Heart right ventricle (tissue), 16 donors: Measurements from ENCODE around the gene QSOX1. TPM values are rescaled to one million over a fixed set of nuclear protein-coding genes. Genes with fewer than 3 reads are reported as not detected.

Experiments
- ATAC-seq, 8 donors: fragments of 200-7000 bp; cut with Tn5 transposase; one replicate each; pipeline ENCODE4 v1.9.1; 2020; ENCODE audit warnings: mild to moderate bottlenecking in 8 of 8, moderate library complexity in 8 of 8, moderate number of reproducible peaks in 1 of 8
- DNase-seq, 2 donors: peaks; one replicate each; pipeline ENCODE4 v3.0.0-alpha.2; 2020
- H3K27ac ChIP-seq, 10 donors: fragments of 200-600 bp; sonication (generic) in 2 of 10; one replicate each; pipeline versions ENCODE4 v1.5.0 to v1.8.0; 2020 to 2022; ENCODE audit warnings: mild to moderate bottlenecking in 3 of 10
- H3K27me3 ChIP-seq, 7 donors: fragments of 200-600 bp; one replicate each; pipeline ENCODE4 v1.8.0; 2021 to 2022; ENCODE audit warnings: mild to moderate bottlenecking in 2 of 7
- H3K36me3 ChIP-seq, 9 donors: fragments of 200-600 bp; sonication (generic) in 1 of 9; one replicate each; pipeline versions ENCODE4 v1.5.0 to v1.8.0; 2020 to 2022; ENCODE audit warnings: mild to moderate bottlenecking in 2 of 9
- H3K4me1 ChIP-seq, 9 donors: fragments of 200-600 bp; sonication (generic) in 1 of 9; one replicate each; pipeline versions ENCODE4 v1.5.0 to v1.8.0; 2020 to 2022; ENCODE audit warnings: mild to moderate bottlenecking in 4 of 9
- H3K4me3 ChIP-seq, 10 donors: fragments of 200-600 bp; sonication (generic) in 2 of 10; one replicate each; pipeline versions ENCODE4 v1.5.0 to v1.8.0; 2020 to 2022; ENCODE audit warnings: mild to moderate bottlenecking in 7 of 10, moderate library complexity in 2 of 10
- H3K9me3 ChIP-seq, 11 donors: fragments of 200-600 bp in 10 of 11; sonication (generic) in 2 of 11; one replicate each; pipeline versions ENCODE4 v1.5.0 to v1.8.0; 2013 to 2022; ENCODE audit warnings: mild to moderate bottlenecking in 2 of 11, control low read depth in 1 of 11, moderate library complexity in 1 of 11
- CTCF ChIP-seq, 9 donors: fragments of 200-600 bp; sonication (generic) in 2 of 9; IDR thresholded peaks; one replicate each; pipeline versions ENCODE4 v1.5.0 to v1.8.0; 2021 to 2022; ENCODE audit warnings: antibody characterized with exemption in 9 of 9, mild to moderate bottlenecking in 5 of 9, moderate library complexity in 1 of 9
- WGBS, 2 donors: extraction: QIAGEN DNeasy Blood & Tissue Kit; methylation state at CpG; one replicate each; pipeline ENCODE4 v1.1.7; 2013; ENCODE audit warnings: inconsistent platforms in 1 of 2; 5-methylcytosine and 5-hydroxymethylcytosine counted together
- intact Hi-C, 10 donors: fragments of 100-400 bp; cut with DNase I; formaldehyde crosslinking; loops; one replicate each; pipeline versions ENCODE4 v1.11.1 to v1.14.2; 2022
- polyA plus RNA-seq, 2 donors: library from polyadenylated mRNA; stranded (reverse); fragments of 200-250 nt; gene quantifications; one replicate each; pipeline ENCODE4 v1.2.3, GENCODE V29; 2013
- total RNA-seq, 10 donors: library from RNA; stranded (reverse); fragmentation: NEBNext Ultra II Directional in 3 of 10; extraction: Animal tissue kit (Norgen Biotek cat#: 25700) in 3 of 10; gene quantifications; one replicate each; pipeline versions ENCODE4 v1.2.1 to v1.2.4, GENCODE V29; 2021 to 2023
- donor health status: Arrhythmogenic right ventricular cardiomyopathy.
- donor health status: ischemic (EF 13 %, LVEDD 7.1; RV severe dilation, severe dysfunction).
- donor health status: healthy with polysubstance abuse.
- donor health status: DM: no; HTN: yes; CAD: no.
- donor health status: DM: no; HTN: no; CAD: no.
- donor health status: ischemic (EF 25% LVEDD 6.9; RV normal size, moderate dysfunction).
- donor health status: ischemic (EF 25% LVEDD 5.7; RV mildly dilated, moderate dysfunction).
- donor health status: healthy.
- donor health status: DM: yes; HTN: yes; CAD: no.
- donor health status: Ischemic cardiomyopathy.
- donor health status: ischemic (EF 35%, LVEDD 5.7; RV mildly dilated, moderate dysfunction).
- donor health status: nonischemic (EF 11% LVEDD 7.7; RV severe dilation, severe dysfunction).
- donor health status: DM: yes; HTN: yes; CAD: no.
- donor health status: PGD.
- donor health status: ischemic (EF 29% LVEDD 5.4; RV normal size, mild dysfunction).
- donor health status: nonischemic (EF 23%, LVEDD 6.1; RV moderate dilation, normal function).

QSOX1 gene
- total and polyA plus RNA-seq, 12 donors: 43.5 to 198 (median 84.6) TPM

- Histone ChIP-seq H3K9me3 (no peaks in the 10 kb centered on the region), H3K27ac (peak overlapping the region in 2 of 10 donors; percentile 4 to 98), H3K4me3 (no peak overlapping the region), H3K4me1 (peaks cover 0 to 54% (median 32%) of the 10 kb centered on the region in 9 donors), H3K27me3 (no peaks in the 10 kb centered on the region), H3K36me3 (no peaks in the 10 kb centered on the region)
- TF ChIP-seq CTCF (IDR thresholded peaks at IDR 0.05): no peak
- intact Hi-C loops: loop anchor here in 2 of 10 donors (5.0 to 10.0 kb wide), 2 partner anchors 45 to 202 kb away; partner anchors contain the start of gene CEP350 (in 1 of the 2)
- WGBS, 2 donors: 86 to 90% methylated on average over 4 of the region's 4 CpGs
- no peak for DNase-seq
- ATAC-seq: no peak
Measured at GRCh38 chr1:180157108-180157507, 2.4 kb downstream of the QSOX1 start.

- intact Hi-C loops: loop anchor here in 2 of 10 donors (5.0 to 10.0 kb wide), 2 partner anchors 45 to 203 kb away; partner anchors contain the start of gene CEP350 (in 1 of the 2)
- Histone ChIP-seq H3K9me3 (no peaks in the 10 kb centered on the region), H3K36me3 (no peaks in the 10 kb centered on the region), H3K27me3 (no peaks in the 10 kb centered on the region), H3K27ac (no peak overlapping the region), H3K4me1 (peaks cover 0 to 58% (median 32%) of the 10 kb centered on the region in 9 donors), H3K4me3 (no peak overlapping the region)
- no peak for TF ChIP-seq CTCF (IDR thresholded peaks at IDR 0.05)
- no peak for ATAC-seq
- 85 to 91% methylated on average over 3 of the region's 3 CpGs for WGBS, 2 donors
- DNase-seq: no peak
Measured at GRCh38 chr1:180157576-180158057, 2.9 kb downstream of the QSOX1 start.

- H3K4me1 ChIP-seq: peaks cover 0 to 65% (median 32%) of the 10 kb centered on the region in 9 donors
Measured at GRCh38 chr1:180158149-180159147, 3.8 kb downstream of the QSOX1 start.

More at GRCh38 chr1:180158149-180159147, 3.8 kb downstream of the QSOX1 start:
- DNase-seq: no peak
- no peaks in the 10 kb centered on the region for H3K36me3 ChIP-seq
- ATAC-seq: no peak
- WGBS, 2 donors: 81 to 90% methylated on average over 16 of the region's 16 CpGs
- no peak for TF ChIP-seq CTCF (IDR thresholded peaks at IDR 0.05)
- intact Hi-C loops: loop anchor here in 2 of 10 donors (5.0 to 10.0 kb wide), 2 partner anchors 46 to 204 kb away; partner anchors contain the start of gene CEP350 (in 1 of the 2)
- no peaks in the 10 kb centered on the region for H3K27me3 ChIP-seq
- no peak overlapping the region for H3K4me3 ChIP-seq
- H3K9me3 ChIP-seq: no peaks in the 10 kb centered on the region
- no peak overlapping the region for H3K27ac ChIP-seq
